ENCODE data around the gene GPLD1.

The GPLD1 gene

DNA sequence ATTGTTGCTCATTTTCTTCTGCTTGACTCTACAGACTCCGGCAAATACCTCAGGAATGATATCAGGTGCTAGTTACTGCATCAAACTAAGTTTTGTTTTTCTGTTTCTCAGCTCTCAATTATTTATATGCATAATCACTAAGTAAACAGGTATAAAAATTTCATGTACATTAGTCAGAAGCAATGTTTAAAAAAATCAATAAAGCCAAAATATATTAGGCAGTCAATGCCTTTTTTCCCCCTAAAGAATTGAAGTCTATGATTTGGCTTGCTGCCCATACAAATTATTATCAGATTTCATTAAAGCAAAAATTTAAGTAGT, 107.2 kb downstream of the GPLD1 start:
- DNase-seq (ENCODE audit: low spot score), result no peak

DNA sequence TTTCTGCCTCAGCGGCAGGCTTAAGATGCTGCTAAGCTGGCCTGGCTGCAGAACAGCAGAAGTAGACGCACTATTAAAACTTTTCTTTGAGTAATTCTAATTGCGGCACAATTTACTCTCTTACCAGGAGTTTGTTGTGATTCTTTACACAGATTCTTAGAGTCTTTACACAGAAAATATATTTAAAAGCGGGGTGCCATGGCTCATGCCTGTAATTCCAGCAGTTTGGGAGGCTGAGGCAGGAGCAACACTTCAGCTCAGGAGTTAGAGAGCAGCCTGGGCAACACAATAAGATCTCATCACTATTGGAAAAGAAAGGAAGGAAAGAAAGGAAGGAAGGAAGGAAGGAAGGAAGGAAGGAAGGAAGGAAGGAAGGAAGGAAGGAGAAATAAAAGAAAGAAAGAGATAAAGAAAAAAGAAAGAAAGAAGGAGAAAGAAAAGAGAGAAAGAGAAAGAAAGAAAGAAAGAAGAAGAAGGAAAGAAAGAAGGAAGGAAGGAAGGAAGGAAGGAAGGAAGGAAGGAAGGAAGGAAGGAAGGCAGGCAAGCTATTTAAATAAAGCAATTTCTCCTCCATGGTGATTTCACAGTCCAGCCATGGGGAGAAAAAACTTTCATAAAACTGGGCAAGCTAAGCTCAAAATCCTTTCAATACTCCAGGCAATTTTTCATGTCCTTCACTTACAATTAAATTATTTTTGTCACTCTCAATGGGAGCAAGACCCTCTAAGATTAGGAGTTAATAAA, 107.7 kb downstream of the GPLD1 start:
- DNase-seq (ENCODE audit: low spot score), result no peak

DNA sequence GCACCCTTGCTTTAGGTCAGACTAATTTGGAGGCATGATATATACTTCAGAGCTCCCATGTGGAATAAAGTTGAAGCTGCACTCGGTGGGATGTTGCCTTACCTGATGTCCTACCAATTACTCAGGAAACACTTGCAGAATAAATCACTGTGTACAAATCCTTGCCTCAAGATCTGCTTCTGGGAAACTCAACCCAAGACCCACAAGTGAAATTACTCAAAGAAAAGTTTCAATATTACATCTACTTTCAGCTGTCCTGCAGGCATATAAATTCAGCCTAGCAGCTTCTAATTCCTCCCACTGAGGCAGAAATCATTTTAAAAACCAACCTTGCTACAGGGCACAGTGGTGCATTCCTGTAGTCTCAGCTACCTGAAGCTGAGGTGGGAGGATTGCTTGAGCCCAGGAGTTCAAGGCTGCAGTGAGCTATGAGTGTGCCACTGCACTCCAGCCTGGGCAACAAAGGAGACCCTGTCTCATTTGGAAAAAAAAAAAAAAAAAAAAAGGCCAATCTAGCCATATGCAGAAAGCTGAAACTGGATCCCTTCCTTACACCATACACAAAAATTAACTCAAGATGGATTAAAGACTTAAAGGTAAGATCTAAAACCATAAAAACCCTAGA, 110.8 kb downstream of the GPLD1 start:
- DNase-seq (ENCODE audit: low spot score), result no peak
